Measurements from ENCODE around the gene SAP25.

The SAP25 gene

GRCh38 chr7:100578246-100579183, 4.8 kb upstream of the SAP25 start:
- Histone ChIP-seq H3K27ac (no peak overlapping the region), H3K4me3 (no peak overlapping the region)

GRCh38 chr7:100577507-100577906, 3.8 kb upstream of the SAP25 start:
- no peak overlapping the region for H3K4me3 ChIP-seq
- no peak overlapping the region for H3K27ac ChIP-seq

- H3K27ac ChIP-seq, result no peak overlapping the region
- no peak overlapping the region for H3K4me3 ChIP-seq
These were observed 3.4 kb upstream of the SAP25 start for GRCh38 chr7:100577103-100577502.

- H3K4me3 ChIP-seq, result no peak overlapping the region
- no peak overlapping the region for H3K27ac ChIP-seq
These were observed 2.8 kb upstream of the SAP25 start for GRCh38 chr7:100576384-100576993.

- H3K27ac ChIP-seq, result no peak overlapping the region
- H3K4me3 ChIP-seq, result no peak overlapping the region
These were observed 2.2 kb upstream of the SAP25 start for GRCh38 chr7:100575746-100576383.

- no peak overlapping the region for H3K4me3 ChIP-seq
- H3K27ac ChIP-seq, result no peak overlapping the region
These were observed 1.5 kb upstream of the SAP25 start for GRCh38 chr7:100575206-100575631.

GRCh38 chr7:100574362-100575205, 884 bp upstream of the SAP25 start:
- Histone ChIP-seq H3K27ac (no peak overlapping the region), H3K4me3 (no peak overlapping the region)

- no peak overlapping the region for H3K4me3 ChIP-seq
- H3K27ac ChIP-seq, result no peak overlapping the region
These were observed 588 bp downstream of the SAP25 start for GRCh38 chr7:100572949-100573675.

- no peak overlapping the region for H3K4me3 ChIP-seq
- no peak overlapping the region for H3K27ac ChIP-seq
These were observed 1.3 kb downstream of the SAP25 start for GRCh38 chr7:100572281-100572948.

GRCh38 chr7:100571829-100572116, 1.9 kb downstream of the SAP25 start:
- H3K4me3 ChIP-seq, result no peak overlapping the region
- no peak overlapping the region for H3K27ac ChIP-seq

GRCh38 chr7:100570954-100571828, 2.5 kb downstream of the SAP25 start:
- H3K4me3 ChIP-seq, result no peak overlapping the region
- H3K27ac ChIP-seq, result no peak overlapping the region

GRCh38 chr7:100568896-100569844, 4.5 kb downstream of the SAP25 start:
- peak overlapping the region in 12 of 21 experiments; percentile 9 to 63 (median 48) for H3K27ac ChIP-seq
- peak overlapping the region in 6 of 7 experiments; percentile 0 to 29 (median 20) for H3K4me3 ChIP-seq

- Histone ChIP-seq H3K4me3 (no peak overlapping the region), H3K27ac (no peak overlapping the region)
These were observed 5.4 kb downstream of the SAP25 start for GRCh38 chr7:100568176-100568895.

- H3K4me3 ChIP-seq, result no peak overlapping the region
- peak overlapping the region in 2 of 21 experiments; percentile 5 to 35 for H3K27ac ChIP-seq
These were observed 5.9 kb downstream of the SAP25 start for GRCh38 chr7:100567751-100568175.

GRCh38 chr7:100567031-100567730, 6.5 kb downstream of the SAP25 start:
- Histone ChIP-seq H3K4me3 (no peak overlapping the region), H3K27ac (peak overlapping the region in 2 of 21 experiments; percentile 5 to 35)
